ENCODE data around the gene OR10V1. TPM values are rescaled to one million over a fixed set of nuclear protein-coding genes. Genes with fewer than 3 reads are reported as not detected.
A peak's percentile ranks its signal among the peaks of the same experiment; 100 is the strongest.

Gene OR10V1
- total RNA-seq, 1 donor from 2014 or later: not detected

GRCh38 chr11:59728154-59728553 is 14.5 kb upstream of the OR10V1 start:
- DNase-seq (ENCODE audit: low spot score, unreplicated experiment): no peak
- Mint-ChIP-seq H3K9me3 (ENCODE audit: low read depth) (peaks cover 3% of the 10 kb centered on the region), H3K4me3 (ENCODE audit: low read depth) (no peak overlapping the region), H3K4me1 (ENCODE audit: low read depth) (peaks cover 11% of the 10 kb centered on the region), H3K36me3 (ENCODE audit: insufficient read depth) (no peaks in the 10 kb centered on the region), H3K27ac (peak overlapping the region; percentile 30), H3K27me3 (no peaks in the 10 kb centered on the region)
- no peak for TF ChIP-seq CTCF (IDR thresholded peaks at IDR 0.05; ENCODE audit: unreplicated experiment)

- H3K9me3 Mint-ChIP-seq (ENCODE audit: low read depth): peaks cover 3% of the 10 kb centered on the region
- peaks cover 11% of the 10 kb centered on the region for H3K4me1 Mint-ChIP-seq (ENCODE audit: low read depth)
- no peak overlapping the region for H3K4me3 Mint-ChIP-seq (ENCODE audit: low read depth)
- H3K27me3 Mint-ChIP-seq: no peaks in the 10 kb centered on the region
- no peak for TF ChIP-seq CTCF (IDR thresholded peaks at IDR 0.05; ENCODE audit: unreplicated experiment)
- no peaks in the 10 kb centered on the region for H3K36me3 Mint-ChIP-seq (ENCODE audit: insufficient read depth)
- DNase-seq (ENCODE audit: low spot score, unreplicated experiment): no peak
- H3K27ac Mint-ChIP-seq: peak overlapping the region; percentile 31
These were observed 13.8 kb upstream of the OR10V1 start for GRCh38 chr11:59727426-59727825.

- Mint-ChIP-seq H3K9me3 (ENCODE audit: low read depth) (peaks cover 3% of the 10 kb centered on the region), H3K36me3 (ENCODE audit: insufficient read depth) (no peaks in the 10 kb centered on the region), H3K4me3 (ENCODE audit: low read depth) (no peak overlapping the region), H3K27me3 (no peaks in the 10 kb centered on the region), H3K4me1 (ENCODE audit: low read depth) (peaks cover 2% of the 10 kb centered on the region), H3K27ac (no peak overlapping the region)
- no peak for TF ChIP-seq CTCF (IDR thresholded peaks at IDR 0.05; ENCODE audit: unreplicated experiment)
- no peak for DNase-seq (ENCODE audit: low spot score, unreplicated experiment)
These were observed 10.4 kb upstream of the OR10V1 start for GRCh38 chr11:59724066-59724465.

- Mint-ChIP-seq H3K27ac (no peak overlapping the region), H3K4me3 (ENCODE audit: low read depth) (no peak overlapping the region), H3K27me3 (no peaks in the 10 kb centered on the region), H3K4me1 (ENCODE audit: low read depth) (peaks cover 9% of the 10 kb centered on the region), H3K9me3 (ENCODE audit: low read depth) (no peaks in the 10 kb centered on the region), H3K36me3 (ENCODE audit: insufficient read depth) (no peaks in the 10 kb centered on the region)
- no peak for TF ChIP-seq CTCF (IDR thresholded peaks at IDR 0.05; ENCODE audit: unreplicated experiment)
- DNase-seq (ENCODE audit: low spot score, unreplicated experiment): no peak
These were observed 5.9 kb upstream of the OR10V1 start for GRCh38 chr11:59719556-59719955.

- no peaks in the 10 kb centered on the region for H3K27me3 Mint-ChIP-seq
- no peaks in the 10 kb centered on the region for H3K36me3 Mint-ChIP-seq (ENCODE audit: insufficient read depth)
- TF ChIP-seq CTCF (IDR thresholded peaks at IDR 0.05; ENCODE audit: unreplicated experiment): no peak
- peaks cover 8% of the 10 kb centered on the region for H3K4me1 Mint-ChIP-seq (ENCODE audit: low read depth)
- H3K27ac Mint-ChIP-seq: no peak overlapping the region
- no peak for DNase-seq (ENCODE audit: low spot score, unreplicated experiment)
- H3K4me3 Mint-ChIP-seq (ENCODE audit: low read depth): no peak overlapping the region
- no peaks in the 10 kb centered on the region for H3K9me3 Mint-ChIP-seq (ENCODE audit: low read depth)
These were observed 2.4 kb upstream of the OR10V1 start for GRCh38 chr11:59716051-59716450.
